GM12875 (cell line): Measurements from ENCODE around the gene EIF3D.
"Not testable (repeated sequence)": the region's sequence is repeated elsewhere in the genome, so short reads cannot be mapped to it uniquely, and the experiment has no call there.

Source experiments
- H3K4me3 ChIP-seq: one replicate; pipeline ENCODE4 v1.5.1; 2011; ENCODE audit warnings: low read depth, low read length, control low read depth
- TF ChIP-seq, protein P1 (sequence below): IDR thresholded peaks from 2 replicates; pipeline ENCODE4 v1.5.1; 2011; ENCODE audit warnings: low read depth, mild to moderate bottlenecking, control low read depth, inconsistent platforms, low read length, moderate library complexity, borderline replicate concordance; ENCODE audit not compliant: insufficient read depth

The EIF3D gene

DNA sequence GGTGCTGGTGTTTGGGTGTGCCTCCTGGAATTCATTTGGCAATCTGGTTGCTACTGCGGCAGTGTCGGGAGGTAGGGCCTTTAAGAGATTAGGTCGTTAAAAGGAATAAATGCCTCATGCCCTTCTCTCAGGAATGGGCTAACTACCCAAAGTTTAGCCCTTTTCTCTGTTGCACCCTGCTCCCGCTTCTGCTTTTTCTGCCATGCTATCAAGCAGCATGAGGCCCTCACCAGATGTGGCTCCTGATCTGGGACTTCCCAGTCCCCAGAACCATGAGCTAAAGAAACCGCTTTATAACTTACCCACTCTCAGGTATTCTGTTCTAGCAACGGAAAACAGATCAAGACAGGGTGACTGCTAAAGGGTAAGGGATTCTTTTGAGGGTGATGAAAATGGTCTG is 6.3 kb downstream of the EIF3D start:
- H3K4me3 ChIP-seq = no peak overlapping the region
- TF ChIP-seq, protein P1, sequence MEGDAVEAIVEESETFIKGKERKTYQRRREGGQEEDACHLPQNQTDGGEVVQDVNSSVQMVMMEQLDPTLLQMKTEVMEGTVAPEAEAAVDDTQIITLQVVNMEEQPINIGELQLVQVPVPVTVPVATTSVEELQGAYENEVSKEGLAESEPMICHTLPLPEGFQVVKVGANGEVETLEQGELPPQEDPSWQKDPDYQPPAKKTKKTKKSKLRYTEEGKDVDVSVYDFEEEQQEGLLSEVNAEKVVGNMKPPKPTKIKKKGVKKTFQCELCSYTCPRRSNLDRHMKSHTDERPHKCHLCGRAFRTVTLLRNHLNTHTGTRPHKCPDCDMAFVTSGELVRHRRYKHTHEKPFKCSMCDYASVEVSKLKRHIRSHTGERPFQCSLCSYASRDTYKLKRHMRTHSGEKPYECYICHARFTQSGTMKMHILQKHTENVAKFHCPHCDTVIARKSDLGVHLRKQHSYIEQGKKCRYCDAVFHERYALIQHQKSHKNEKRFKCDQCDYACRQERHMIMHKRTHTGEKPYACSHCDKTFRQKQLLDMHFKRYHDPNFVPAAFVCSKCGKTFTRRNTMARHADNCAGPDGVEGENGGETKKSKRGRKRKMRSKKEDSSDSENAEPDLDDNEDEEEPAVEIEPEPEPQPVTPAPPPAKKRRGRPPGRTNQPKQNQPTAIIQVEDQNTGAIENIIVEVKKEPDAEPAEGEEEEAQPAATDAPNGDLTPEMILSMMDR = no peak

DNA sequence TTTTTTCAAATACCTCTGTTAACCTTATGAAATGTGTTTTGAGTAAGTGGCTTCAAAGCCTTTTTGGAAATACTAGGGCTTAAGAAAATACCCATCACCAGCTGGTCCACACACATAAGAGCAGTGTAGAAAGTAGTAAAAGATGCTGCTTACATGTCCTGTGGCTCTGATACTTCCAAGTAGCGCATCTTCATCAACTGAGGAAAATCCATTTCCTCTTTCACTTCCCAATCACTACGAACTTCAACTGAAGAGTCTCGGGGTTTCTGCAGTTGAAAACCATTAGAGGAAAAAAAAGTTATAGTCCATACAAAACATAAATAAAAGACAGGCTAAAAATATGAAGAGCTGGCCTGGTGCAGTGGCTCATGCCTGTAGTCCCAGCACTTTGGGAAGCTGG is 8.5 kb downstream of the EIF3D start:
- H3K4me3 ChIP-seq = no peak overlapping the region
- TF ChIP-seq, protein P1 = no peak

DNA sequence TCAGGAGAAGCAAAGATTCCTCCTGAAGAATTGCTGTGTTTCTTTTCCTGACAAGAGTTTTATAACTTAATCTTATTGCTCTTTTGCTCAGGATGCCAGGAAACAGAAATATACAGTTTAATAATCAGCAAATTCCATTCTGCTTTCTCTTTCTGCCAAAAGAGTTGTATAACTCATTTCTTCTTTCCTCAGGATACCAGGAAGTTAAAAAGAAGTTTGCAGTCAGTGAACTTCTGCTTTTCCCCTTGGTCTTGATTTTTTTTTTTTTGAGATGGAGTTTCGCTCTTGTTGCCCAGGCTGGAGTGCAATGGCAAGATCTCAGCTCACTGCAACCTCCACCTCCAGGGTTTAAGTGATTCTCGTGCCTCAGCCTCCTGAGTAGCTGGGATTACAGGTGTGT is 9.1 kb downstream of the EIF3D start:
- H3K4me3 ChIP-seq = not testable (repeated sequence)

DNA sequence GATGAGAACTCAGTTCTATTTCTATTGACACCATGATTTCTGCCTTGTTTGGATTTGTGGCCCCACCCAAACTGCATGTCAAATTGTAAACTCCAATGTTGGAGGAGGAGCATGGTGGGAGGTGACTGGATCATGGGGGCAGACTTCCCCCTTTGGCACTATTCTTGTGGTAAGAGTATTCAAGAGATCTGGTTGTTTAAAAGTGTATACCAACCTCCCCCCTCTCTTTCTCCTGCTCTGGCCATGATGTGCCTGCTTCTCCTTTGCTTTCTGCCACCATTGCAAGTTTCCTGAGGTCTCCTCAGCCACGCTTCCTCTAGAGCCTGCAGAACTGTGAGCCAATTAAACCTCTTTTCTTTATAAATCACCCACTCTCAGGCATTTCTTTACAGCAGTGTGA is 14.2 kb downstream of the EIF3D start:
- no peak overlapping the region for H3K4me3 ChIP-seq
- TF ChIP-seq, protein P1 = no peak

DNA sequence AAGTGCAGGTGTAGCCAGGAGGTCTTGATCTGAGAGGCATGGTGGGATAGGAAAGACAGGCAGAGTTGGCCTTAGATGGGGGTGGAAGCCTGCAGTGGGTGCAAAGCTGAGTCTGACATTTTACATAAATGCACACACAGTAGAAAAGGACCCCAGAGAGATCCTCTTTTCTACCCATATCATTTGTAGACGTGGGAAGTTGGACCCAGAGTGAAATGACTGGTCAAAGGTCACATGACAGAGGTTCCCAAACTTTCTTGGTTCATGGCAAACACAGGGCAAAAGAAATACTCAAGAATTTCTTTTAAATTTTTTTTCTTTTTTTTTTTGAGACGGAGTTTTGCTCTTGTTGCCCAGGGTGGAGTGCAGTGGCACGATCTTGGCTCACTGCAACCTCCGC is 16.0 kb downstream of the EIF3D start:
- H3K4me3 ChIP-seq = no peak overlapping the region
- TF ChIP-seq, protein P1 = no peak

DNA sequence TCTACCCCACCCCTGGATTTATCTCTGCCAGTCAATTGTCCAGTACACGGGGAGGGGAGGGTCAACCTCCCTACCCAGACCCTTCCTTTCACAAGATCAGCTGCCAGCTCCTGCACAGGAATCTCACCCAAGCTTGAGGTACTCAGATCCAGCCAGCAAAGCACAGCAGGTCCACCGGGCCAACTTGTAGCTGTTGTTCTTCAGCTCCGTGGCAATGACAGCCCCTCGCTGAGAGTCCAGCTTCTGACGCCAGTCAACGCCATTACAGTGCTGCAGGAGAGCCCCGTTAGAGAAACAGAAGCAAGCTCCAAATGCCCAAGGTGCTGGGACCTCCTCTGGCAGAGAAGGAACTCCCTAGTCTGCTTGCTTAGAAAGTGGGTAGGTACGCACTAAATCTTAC is 16.6 kb downstream of the EIF3D start:
- TF ChIP-seq, protein P1 = no peak
- no peak overlapping the region for H3K4me3 ChIP-seq

DNA sequence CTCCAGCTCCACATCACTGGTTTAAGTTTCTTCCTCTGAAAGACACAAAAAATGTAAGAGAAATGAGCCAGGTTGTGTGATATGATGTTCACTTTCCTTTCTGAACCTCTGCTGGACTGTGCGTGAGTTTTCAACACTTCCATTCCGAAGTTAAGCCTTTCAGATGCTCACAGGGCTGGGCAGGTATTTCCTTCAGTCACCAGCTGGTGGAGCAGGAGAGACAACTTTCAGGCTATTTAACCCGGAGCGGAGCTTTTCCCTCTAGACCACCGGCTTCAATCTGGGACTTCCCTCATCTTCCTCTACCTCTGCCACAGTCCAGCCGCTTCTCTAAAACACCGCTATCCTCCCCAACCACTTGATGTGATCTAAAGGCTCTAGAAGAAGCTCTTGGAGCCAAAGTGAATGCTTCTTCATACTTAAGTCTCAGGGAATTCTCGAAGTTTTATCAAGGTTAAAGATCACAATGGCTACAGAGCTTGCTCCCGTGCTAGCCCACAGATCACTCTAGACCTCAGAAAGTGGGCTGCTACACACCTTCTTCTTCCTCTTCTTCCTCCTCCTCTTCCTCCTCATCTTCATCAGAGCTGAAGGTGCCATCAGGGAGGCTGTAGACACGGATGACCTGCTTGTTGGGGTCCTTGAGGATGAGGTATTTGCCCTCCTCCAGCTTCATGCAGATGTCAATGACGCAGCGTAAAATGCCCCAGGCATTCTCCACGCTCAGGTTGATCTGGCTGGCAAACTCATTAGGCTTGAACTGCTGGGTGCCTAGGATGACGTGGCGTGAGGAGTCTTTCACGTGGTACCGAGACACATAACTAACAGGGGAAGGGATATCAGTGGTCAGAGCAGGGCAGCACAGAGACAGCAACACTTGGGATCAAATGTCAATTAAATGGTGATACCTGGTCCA is 17.7 kb downstream of the EIF3D start:
- TF ChIP-seq, protein P1 = peak; percentile 52; the same call in 1 of the 2 replicates
- H3K4me3 ChIP-seq = no peak overlapping the region
